Tibial nerve (tissue), 4 donors: ENCODE data around the gene OR8A1. TPM values are rescaled to one million over a fixed set of nuclear protein-coding genes. Genes with fewer than 3 reads are reported as not detected.
A peak's percentile ranks its signal among the peaks of the same experiment; 100 is the strongest.

Source experiments
- DNase-seq, 2 donors: peaks; one replicate each; pipeline ENCODE4 v3.0.0-alpha.2; 2019; ENCODE audit warnings: low spot score in 2 of 2
- H3K27ac ChIP-seq, 4 donors: fragments of 200-600 bp; sonication (generic) in 3 of 4; one replicate each; pipeline ENCODE4 v1.5.1; 2017 to 2019; ENCODE audit warnings: mild to moderate bottlenecking in 1 of 4
- H3K27me3 ChIP-seq, 2 donors: fragments of 200-600 bp; sonication (generic) in 1 of 2; one replicate each; pipeline versions ENCODE4 v1.5.1 to v1.6.0; 2017 to 2019
- H3K36me3 ChIP-seq, 3 donors: fragments of 200-600 bp; sonication (generic); one replicate each; pipeline ENCODE4 v1.5.1; 2018 to 2019
- H3K4me1 ChIP-seq, 4 donors: fragments of 200-600 bp; sonication (generic) in 3 of 4; one replicate each; pipeline ENCODE4 v1.5.1; 2017 to 2019
- H3K4me3 ChIP-seq, 4 donors: fragments of 200-600 bp; sonication (generic) in 3 of 4; one replicate each; pipeline ENCODE4 v1.5.1; 2017 to 2019; ENCODE audit warnings: mild to moderate bottlenecking in 1 of 4, moderate library complexity in 1 of 4
- H3K9me3 ChIP-seq, 4 donors: fragments of 200-600 bp; sonication (generic) in 3 of 4; one replicate each; pipeline ENCODE4 v1.5.1; 2017 to 2019
- CTCF ChIP-seq, 5 experiments: fragments of 200-600 bp in 3 of 5; fragments of 450-650 bp in 2 of 5; sonication (generic) in 3 of 5; IDR thresholded peaks; one replicate each; pipeline ENCODE4 v1.5.1; 2016 to 2019; ENCODE audit warnings: antibody characterized with exemption in 5 of 5, mild to moderate bottlenecking in 3 of 5, moderate library complexity in 2 of 5
- EP300 ChIP-seq, 2 donors: sonication (generic); formaldehyde crosslinking; IDR thresholded peaks; one replicate each; pipeline ENCODE4 v1.6.1; 2017; ENCODE audit warnings: antibody characterized with exemption in 2 of 2, mild to moderate bottlenecking in 1 of 2
- POLR2A ChIP-seq, 2 donors: fragments of 450-650 bp; IDR thresholded peaks; one replicate each; pipeline ENCODE4 v1.6.1; 2017; ENCODE audit warnings: antibody characterized with exemption in 2 of 2, mild to moderate bottlenecking in 2 of 2, moderate library complexity in 2 of 2
- WGBS, 2 donors: methylation state at CpG; one replicate each; pipeline ENCODE4 v1.1.5; 2018; 5-methylcytosine and 5-hydroxymethylcytosine counted together
- total RNA-seq, 4 donors: library from RNA; depleted of rRNA; stranded (reverse); fragments of >200 nt; gene quantifications; one replicate each; pipeline ENCODE4 v1.1.0, GENCODE V29; 2016

OR8A1 gene
- total RNA-seq, 4 donors from 2014 or later, result not detected

- WGBS, 2 donors, result 56 to 58% methylated on average over 6 of the region's 6 CpGs
- Histone ChIP-seq H3K4me3 (no peak overlapping the region), H3K4me1 (peaks cover 0 to 8% (median 0%) of the 10 kb centered on the region in 4 donors), H3K27ac (no peak overlapping the region), H3K9me3 (no peaks in the 10 kb centered on the region), H3K27me3 (no peaks in the 10 kb centered on the region), H3K36me3 (no peaks in the 10 kb centered on the region)
- TF ChIP-seq EP300 (IDR thresholded peaks at IDR 0.05) (no peak), CTCF (IDR thresholded peaks at IDR 0.05) (peak in 3 of 5 experiments; percentile 6 to 18 (median 16))
- DNase-seq, result peak in 1 of 2 donors; percentile 46
Observed at GRCh38 chr11:124536520-124536919, 33.3 kb upstream of the OR8A1 start.

GRCh38 chr11:124538019-124538418 is 31.8 kb upstream of the OR8A1 start:
- no peak overlapping the region for H3K27ac ChIP-seq
- 16 to 24% methylated on average over 1 of the region's 1 CpG for WGBS, 2 donors

GRCh38 chr11:124541204-124541603 is 28.6 kb upstream of the OR8A1 start:
- no peaks in the 10 kb centered on the region for H3K36me3 ChIP-seq
- H3K9me3 ChIP-seq, result no peaks in the 10 kb centered on the region
- no peaks in the 10 kb centered on the region for H3K27me3 ChIP-seq
- 75 to 77% methylated on average over 6 of the region's 6 CpGs for WGBS, 2 donors
- no peak overlapping the region for H3K4me3 ChIP-seq
- H3K4me1 ChIP-seq, result peaks cover 0 to 8% (median 0%) of the 10 kb centered on the region in 4 donors
- DNase-seq, result no peak
- TF ChIP-seq EP300 (IDR thresholded peaks at IDR 0.05) (no peak), CTCF (IDR thresholded peaks at IDR 0.05) (no peak), POLR2A (IDR thresholded peaks at IDR 0.05) (no peak)
- H3K27ac ChIP-seq, result no peak overlapping the region

More at GRCh38 chr11:124538019-124538418, 31.8 kb upstream of the OR8A1 start:
- Histone ChIP-seq H3K27me3 (no peaks in the 10 kb centered on the region), H3K9me3 (no peaks in the 10 kb centered on the region), H3K4me1 (peaks cover 0 to 8% (median 0%) of the 10 kb centered on the region in 4 donors), H3K4me3 (no peak overlapping the region), H3K36me3 (no peaks in the 10 kb centered on the region)
- no peak for TF ChIP-seq POLR2A (IDR thresholded peaks at IDR 0.05)
- peak in 1 of 2 donors; percentile 26 for TF ChIP-seq EP300 (IDR thresholded peaks at IDR 0.05)
- peak in 1 of 2 donors; percentile 47 for DNase-seq

- 82 to 91% methylated on average over 6 of the region's 6 CpGs for WGBS, 2 donors
- TF ChIP-seq CTCF (IDR thresholded peaks at IDR 0.05), result no peak
- TF ChIP-seq EP300 (IDR thresholded peaks at IDR 0.05), result no peak
- TF ChIP-seq POLR2A (IDR thresholded peaks at IDR 0.05), result no peak
Observed at GRCh38 chr11:124543145-124543544, 26.7 kb upstream of the OR8A1 start.

GRCh38 chr11:124543554-124543953 is 26.2 kb upstream of the OR8A1 start, which contains the start of gene OR8B12:
TSS of gene OR8B12 (minus strand) at chr11:124543654. CDS start at chr11:124543654, 0 bp downstream.
- H3K9me3 ChIP-seq, result no peaks in the 10 kb centered on the region
- DNase-seq, result no peak
- H3K4me3 ChIP-seq, result no peak within 1 kb of the TSS
- no peaks in the 10 kb centered on the region for H3K4me1 ChIP-seq
- no peak within 1 kb of the TSS for H3K27ac ChIP-seq
- TF ChIP-seq EP300 (IDR thresholded peaks at IDR 0.05) (no peak), POLR2A (IDR thresholded peaks at IDR 0.05) (no peak), CTCF (IDR thresholded peaks at IDR 0.05) (no peak)
- 86 to 87% methylated on average over 5 of the region's 5 CpGs for WGBS, 2 donors
- no peaks in the 10 kb centered on the region for H3K27me3 ChIP-seq
- no peaks in the 10 kb centered on the region for H3K36me3 ChIP-seq

More at GRCh38 chr11:124543145-124543544, 26.7 kb upstream of the OR8A1 start:
- no peak overlapping the region for H3K27ac ChIP-seq
- no peak for DNase-seq
- no peaks in the 10 kb centered on the region for H3K9me3 ChIP-seq
- no peaks in the 10 kb centered on the region for H3K36me3 ChIP-seq
- no peaks in the 10 kb centered on the region for H3K27me3 ChIP-seq
- H3K4me3 ChIP-seq, result no peak overlapping the region
- peaks cover 0 to 3% (median 0%) of the 10 kb centered on the region in 4 donors for H3K4me1 ChIP-seq
